ENCODE measurements around the gene MUSK.
"Not testable (repeated sequence)": the region's sequence is repeated elsewhere in the genome, so short reads cannot be mapped to it uniquely, and the experiment has no call there.

Gene MUSK

GRCh38 chr9:110815361-110815760 lies 146.8 kb downstream of the MUSK start:
- DNase-seq, result no peak

- no peak for DNase-seq
These were observed 151.8 kb downstream of the MUSK start for GRCh38 chr9:110820381-110820780.

GRCh38 chr9:110821064-110821463 lies 152.5 kb downstream of the MUSK start:
- DNase-seq, result no peak

- not testable (repeated sequence) for DNase-seq
These were observed 156.5 kb downstream of the MUSK start for GRCh38 chr9:110825129-110825528.

GRCh38 chr9:110825950-110826349 lies 157.4 kb downstream of the MUSK start:
- no peak for DNase-seq

GRCh38 chr9:110826400-110826799 lies 157.8 kb downstream of the MUSK start:
- DNase-seq, result not testable (repeated sequence)

- DNase-seq, result no peak
These were observed 159.7 kb downstream of the MUSK start for GRCh38 chr9:110828264-110828663.

- no peak for DNase-seq
These were observed 161.9 kb downstream of the MUSK start for GRCh38 chr9:110830495-110830894.

GRCh38 chr9:110832926-110833325 lies 164.3 kb downstream of the MUSK start:
- no peak for DNase-seq

GRCh38 chr9:110835404-110835803 lies 166.8 kb downstream of the MUSK start:
- no peak for DNase-seq

GRCh38 chr9:110835859-110836271 lies 167.3 kb downstream of the MUSK start:
- no peak for DNase-seq

GRCh38 chr9:110837401-110838005 lies 168.9 kb downstream of the MUSK start:
- DNase-seq, result no peak

GRCh38 chr9:110842169-110842568 lies 173.6 kb downstream of the MUSK start:
- no peak for DNase-seq

GRCh38 chr9:110842986-110843385 lies 174.4 kb downstream of the MUSK start:
- DNase-seq, result no peak

- no peak for DNase-seq
These were observed 175.5 kb downstream of the MUSK start for GRCh38 chr9:110844121-110844520.

GRCh38 chr9:110846215-110846614 lies 177.6 kb downstream of the MUSK start:
- DNase-seq, result no peak

GRCh38 chr9:110847671-110848070 lies 179.1 kb downstream of the MUSK start:
- DNase-seq, result no peak

GRCh38 chr9:110850401-110851135 lies 182.0 kb downstream of the MUSK start:
- DNase-seq, result no peak

All from NCI-H2029 treated with DMSO at 0.1 percent for 48 hours (cell line).